ENCODE results near the gene SLC22A16.
A peak's percentile ranks its signal among the peaks of the same experiment; 100 is the strongest.

SLC22A16 gene

GRCh38 chr6:110476046-110476849 lies at the start of gene SLC22A16:
SLC22A16 (minus strand) TSS chr6:110476613; CDS start chr6:110476574, 39 bp downstream.
- no peak for TF ChIP-seq POLR2A (IDR thresholded peaks at IDR 0.05; ENCODE audit: extremely low read depth, insufficient read length)
- TF ChIP-seq MAX (IDR thresholded peaks at IDR 0.05; ENCODE audit: low read depth, low read length), result no peak
- TF ChIP-seq CTCF (IDR thresholded peaks at IDR 0.05; ENCODE audit: low read depth, low read length), result no peak
- peak; percentile 87 for DNase-seq (ENCODE audit: low read depth)
- H3K4me3 ChIP-seq (ENCODE audit: low read depth, low read length), result peak within 1 kb of the TSS; percentile 86

- no peak for DNase-seq (ENCODE audit: low read depth)
- no peak for TF ChIP-seq POLR2A (IDR thresholded peaks at IDR 0.05; ENCODE audit: extremely low read depth, insufficient read length)
- no peak for TF ChIP-seq CTCF (IDR thresholded peaks at IDR 0.05; ENCODE audit: low read depth, low read length)
- no peak for TF ChIP-seq MYC (IDR thresholded peaks at IDR 0.05; ENCODE audit: low read depth, low read length)
- TF ChIP-seq MAX (IDR thresholded peaks at IDR 0.05; ENCODE audit: low read depth, low read length), result no peak
- no peak overlapping the region for H3K4me3 ChIP-seq (ENCODE audit: low read depth, low read length)
Observed at GRCh38 chr6:110525001-110525400, 48.6 kb upstream of the SLC22A16 start.

- DNase-seq (ENCODE audit: low read depth), result no peak
- no peak for TF ChIP-seq CTCF (IDR thresholded peaks at IDR 0.05; ENCODE audit: low read depth, low read length)
- TF ChIP-seq MYC (IDR thresholded peaks at IDR 0.05; ENCODE audit: low read depth, low read length), result no peak
- no peak for TF ChIP-seq POLR2A (IDR thresholded peaks at IDR 0.05; ENCODE audit: extremely low read depth, insufficient read length)
- no peak for TF ChIP-seq MAX (IDR thresholded peaks at IDR 0.05; ENCODE audit: low read depth, low read length)
- H3K4me3 ChIP-seq (ENCODE audit: low read depth, low read length), result no peak overlapping the region
Observed at GRCh38 chr6:110524305-110524704, 47.9 kb upstream of the SLC22A16 start.

GRCh38 chr6:110523451-110524021 lies 47.1 kb upstream of the SLC22A16 start:
- no peak for DNase-seq (ENCODE audit: low read depth)
- no peak overlapping the region for H3K4me3 ChIP-seq (ENCODE audit: low read depth, low read length)
- TF ChIP-seq POLR2A (IDR thresholded peaks at IDR 0.05; ENCODE audit: extremely low read depth, insufficient read length), result no peak
- TF ChIP-seq CTCF (IDR thresholded peaks at IDR 0.05; ENCODE audit: low read depth, low read length), result no peak
- TF ChIP-seq MYC (IDR thresholded peaks at IDR 0.05; ENCODE audit: low read depth, low read length), result no peak
- TF ChIP-seq MAX (IDR thresholded peaks at IDR 0.05; ENCODE audit: low read depth, low read length), result no peak

- no peak for DNase-seq (ENCODE audit: low read depth)
- H3K4me3 ChIP-seq (ENCODE audit: low read depth, low read length), result no peak overlapping the region
- TF ChIP-seq POLR2A (IDR thresholded peaks at IDR 0.05; ENCODE audit: extremely low read depth, insufficient read length) (no peak), MAX (IDR thresholded peaks at IDR 0.05; ENCODE audit: low read depth, low read length) (no peak), CTCF (IDR thresholded peaks at IDR 0.05; ENCODE audit: low read depth, low read length) (no peak), MYC (IDR thresholded peaks at IDR 0.05; ENCODE audit: low read depth, low read length) (no peak)
Observed at GRCh38 chr6:110522427-110522826, 46.0 kb upstream of the SLC22A16 start.

All from NB4 (cell line).